ENCODE measurements around the gene DUSP19. TPM values are rescaled to one million over a fixed set of nuclear protein-coding genes. Genes with fewer than 3 reads are reported as not detected.
A peak's percentile ranks its signal among the peaks of the same experiment; 100 is the strongest.

DUSP19 gene
- total and polyA plus RNA-seq, 2 of the 8 experiments (the other 6 are each of a cell fraction or from before 2014, with no cell fraction given) = 0.73 to 2.3 TPM

- Histone ChIP-seq H4K5ac (ENCODE audit: insufficient read length, low read depth, low read length) (no peak overlapping the region), H2BK12ac (ENCODE audit: low read depth, low read length) (no peak overlapping the region), H3K4ac (replicated peaks; ENCODE audit: insufficient read length, low read depth, low read length) (no peak overlapping the region), H3K9ac (replicated peaks in 1 of 4; ENCODE audit: extremely low read depth in 1 of 4, low read depth in 3 of 4, low read length in 3 of 4) (peak overlapping the region in 2 of 4 experiments; percentile 43 to 61; a peak in 1 of 7 replicates), H3K27me3 (replicated peaks in 1 of 4; ENCODE audit: control insufficient read depth in 3 of 4, extremely low read depth in 1 of 4, insufficient read depth in 3 of 4, low read length in 3 of 4) (no peaks in the 10 kb centered on the region), H3K79me1 (ENCODE audit: low read depth, low read length) (no peaks in the 10 kb centered on the region), H3K4me1 (replicated peaks in 1 of 4; ENCODE audit: control insufficient read depth in 3 of 4, insufficient read depth in 4 of 4, low read length in 3 of 4) (peaks cover 0 to 3% (median 1%) of the 10 kb centered on the region in 4 experiments; a peak in 3 of 7 replicates), H3K4me3 (ENCODE audit: extremely low read depth in 1 of 4, insufficient read depth in 2 of 4, low read depth in 3 of 4, low read length in 4 of 4) (peak overlapping the region; percentile 26 to 96 (median 90); a peak in 7 of 8 replicates), H3K79me2 (ENCODE audit: control insufficient read depth in 1 of 2, insufficient read depth in 2 of 2, low read length in 2 of 2) (peaks cover 34 to 65% of the 10 kb centered on the region in 2 experiments), H3K9me3 (ENCODE audit: insufficient read depth in 2 of 2, low read depth in 1 of 2, low read length in 1 of 2) (no peaks in the 10 kb centered on the region), H3K4me2 (ENCODE audit: insufficient read depth in 1 of 2, low read depth in 2 of 2, low read length in 2 of 2) (peak overlapping the region; percentile 68 to 74), H2AK5ac (ENCODE audit: low read depth, low read length) (no peak overlapping the region), H2AFZ (ENCODE audit: low read length) (no peak overlapping the region), H2BK20ac (ENCODE audit: low read length) (no peak overlapping the region), H3K56ac (replicated peaks; ENCODE audit: insufficient read length, low read depth, low read length) (no peak overlapping the region), H3K27ac (ENCODE audit: low read depth, low read length) (no peak overlapping the region), H3K36me3 (ENCODE audit: control insufficient read depth in 2 of 4, insufficient read depth in 4 of 4, low read length in 3 of 4) (no peaks in the 10 kb centered on the region), H4K20me1 (replicated peaks in 1 of 2; ENCODE audit: control insufficient read depth in 1 of 2, insufficient read depth in 2 of 2, low read length in 2 of 2) (peaks cover 4 to 9% of the 10 kb centered on the region in 2 experiments), H2BK5ac (ENCODE audit: low read depth, low read length) (no peak overlapping the region), H3K23ac (ENCODE audit: insufficient read length) (no peak overlapping the region), H3K18ac (ENCODE audit: extremely low read depth, low read length) (no peak overlapping the region), H4K8ac (ENCODE audit: extremely low read depth, insufficient read depth, low read length) (no peak overlapping the region), H4K91ac (replicated peaks; ENCODE audit: insufficient read length, low read length) (no peak overlapping the region), H3K14ac (ENCODE audit: insufficient read length) (no peak overlapping the region), H3K23me2 (ENCODE audit: low read depth, low read length) (peaks cover 6% of the 10 kb centered on the region; the same call in 1 of the 2 replicates), H2BK15ac (ENCODE audit: low read length) (no peak overlapping the region), H2BK120ac (replicated peaks; ENCODE audit: low read depth, low read length) (no peak overlapping the region)
- 25% methylated on average over 2 of the region's 2 CpGs; no CpG with 5 or more reads in 1 of the 2 experiments for WGBS, 2 experiments (ENCODE audit: extremely low coverage in 1 of 2, insufficient coverage in 1 of 2, insufficient read length in 1 of 2, insufficient replicate concordance in 2 of 2, low coverage in 1 of 2, low lambda C conversion rate in 2 of 2, missing lambda C conversion rate in 1 of 2)
- ChIA-PET CTCF (ENCODE audit: partially characterized antibody) (interaction anchor here (0.6 to 2.5 kb wide), 2 partner anchors 10 to 369 kb away, joined by 3 to 13 read pairs; no protein-coding TSS in a partner anchor), POLR2A (ENCODE audit: partially characterized antibody) (interaction anchor here (0.8 to 1.6 kb wide), 2 partner anchors 14 to 19 kb away, joined by 3 to 7 read pairs; no protein-coding TSS in a partner anchor)
- DNase-seq (ENCODE audit: low read depth in 1 of 2, low spot score in 2 of 2) (no peak), FAIRE-seq (no peak)
- TF ChIP-seq TAF1 (IDR thresholded peaks at IDR 0.05; ENCODE audit: low read depth, low read length) (no peak), BACH1 (IDR thresholded peaks at IDR 0.05; ENCODE audit: low read length) (no peak), KDM4A (IDR thresholded peaks at IDR 0.05; ENCODE audit: low read depth, low read length, severe bottlenecking) (no peak), RFX5 (IDR thresholded peaks at IDR 0.05; ENCODE audit: borderline replicate concordance, low read depth, low read length) (no peak), CBX8 (IDR thresholded peaks at IDR 0.05; ENCODE audit: borderline replicate concordance, low read depth, low read length) (no peak), USF2 (IDR thresholded peaks at IDR 0.05; ENCODE audit: low read length) (no peak), EP300 (IDR thresholded peaks at IDR 0.05; ENCODE audit: borderline replicate concordance in 1 of 2, low read depth in 2 of 2, low read length in 2 of 2) (no peak)
These were observed 42.4 kb upstream of the DUSP19 start for GRCh38 chr2:183035954-183036669.
